Neural progenitor cell (in vitro differentiated cells): ENCODE results near the gene HCN1. TPM values are rescaled to one million over a fixed set of nuclear protein-coding genes. Genes with fewer than 3 reads are reported as not detected.
"Not testable (repeated sequence)": the region's sequence is repeated elsewhere in the genome, so short reads cannot be mapped to it uniquely, and the experiment has no call there.

Experiments used
- DNase-seq: peaks from one replicate; pipeline ENCODE4 v3.0.0-alpha.2; 2016; ENCODE audit warnings: low spot score
- H2AFZ ChIP-seq: fragments of 200-600 bp; sonication (generic); replicated peaks from 2 replicates; pipeline ENCODE4 v1.6.1; 2016; ENCODE audit warnings: antibody characterized with exemption
- H3F3A ChIP-seq: fragments of 200-600 bp; sonication (generic); 2 replicates; pipeline ENCODE4 v1.6.1; 2016; ENCODE audit warnings: antibody characterized with exemption, low read depth
- H3K27ac ChIP-seq: fragments of 200-600 bp; sonication (generic); 2 replicates; pipeline ENCODE4 v1.5.1; 2016; ENCODE audit warnings: mild to moderate bottlenecking
- H3K27me3 ChIP-seq: fragments of 200-600 bp; sonication (generic); 2 replicates; pipeline ENCODE4 v1.6.1; 2016; ENCODE audit warnings: mild to moderate bottlenecking, moderate library complexity
- H3K36me3 ChIP-seq: fragments of 200-600 bp; sonication (generic); 2 replicates; pipeline ENCODE4 v1.5.1; 2016
- H3K4me1 ChIP-seq: fragments of 200-600 bp; sonication (generic); 2 replicates; pipeline ENCODE4 v1.6.1; 2016; ENCODE audit warnings: mixed run types
- H3K4me2 ChIP-seq: fragments of 200-600 bp; sonication (generic); 2 replicates; pipeline ENCODE4 v1.6.1; 2016
- H3K4me3 ChIP-seq: fragments of 200-600 bp; sonication (generic); 2 replicates; pipeline ENCODE4 v1.5.1; 2016
- H3K79me2 ChIP-seq: fragments of 200-600 bp; sonication (generic); 2 replicates; pipeline ENCODE4 v1.6.1; 2016; ENCODE audit warnings: low read depth
- H3K9ac ChIP-seq: fragments of 200-600 bp; sonication (generic); 2 replicates; pipeline ENCODE4 v1.6.1; 2016
- H3K9me3 ChIP-seq: fragments of 200-600 bp; sonication (generic); 2 replicates; pipeline ENCODE4 v1.5.1; 2016; ENCODE audit warnings: low read depth
- H4K20me1 ChIP-seq: fragments of 200-600 bp; sonication (generic); 2 replicates; pipeline ENCODE4 v1.6.1; 2016; ENCODE audit warnings: low read depth
- H3K27ac Mint-ChIP-seq: 3 replicates; pipeline ENCODE4 v1.8.0; 2021; ENCODE audit warnings: mixed read lengths
- H3K27me3 Mint-ChIP-seq: 2 replicates; pipeline ENCODE4 v1.8.0; 2022; ENCODE audit warnings: low read depth, mild to moderate bottlenecking, inconsistent platforms, moderate library complexity, mixed read lengths; ENCODE audit not compliant: insufficient read depth
- H3K36me3 Mint-ChIP-seq: 3 replicates; pipeline ENCODE4 v1.8.0; 2021; ENCODE audit warnings: mixed read lengths
- H3K4me1 Mint-ChIP-seq: 3 replicates; pipeline ENCODE4 v1.8.0; 2021; ENCODE audit warnings: mixed read lengths
- H3K4me3 Mint-ChIP-seq: 3 replicates; pipeline ENCODE4 v1.8.0; 2021; ENCODE audit warnings: mild to moderate bottlenecking, moderate library complexity, mixed read lengths
- H3K9me3 Mint-ChIP-seq: 3 replicates; pipeline ENCODE4 v1.8.0; 2020; ENCODE audit warnings: mixed read lengths
- CTCF ChIP-seq: fragments of 200-600 bp; sonication (generic); IDR thresholded peaks from 2 replicates; pipeline ENCODE4 v1.5.1; 2017; ENCODE audit warnings: antibody characterized with exemption, mild to moderate bottlenecking
- EZH2 ChIP-seq: fragments of 200-600 bp; sonication (generic); IDR thresholded peaks from 2 replicates; pipeline ENCODE4 v1.6.1; 2017; ENCODE audit warnings: antibody characterized with exemption, mild to moderate bottlenecking, moderate library complexity
- EZH2phosphoT487 ChIP-seq: fragments of 200-600 bp; sonication (generic); IDR thresholded peaks from 2 replicates; pipeline ENCODE4 v1.6.1; 2017; ENCODE audit warnings: antibody characterized with exemption
- total RNA-seq: library from RNA; depleted of rRNA; stranded (reverse); fragments of >200 nt; gene quantifications from 2 replicates; pipeline ENCODE4 v1.2.3, GENCODE V29; 2015; ENCODE audit warnings: low replicate concordance

The HCN1 gene
- total RNA-seq, 1 donor from 2014 or later, result not detected

DNA sequence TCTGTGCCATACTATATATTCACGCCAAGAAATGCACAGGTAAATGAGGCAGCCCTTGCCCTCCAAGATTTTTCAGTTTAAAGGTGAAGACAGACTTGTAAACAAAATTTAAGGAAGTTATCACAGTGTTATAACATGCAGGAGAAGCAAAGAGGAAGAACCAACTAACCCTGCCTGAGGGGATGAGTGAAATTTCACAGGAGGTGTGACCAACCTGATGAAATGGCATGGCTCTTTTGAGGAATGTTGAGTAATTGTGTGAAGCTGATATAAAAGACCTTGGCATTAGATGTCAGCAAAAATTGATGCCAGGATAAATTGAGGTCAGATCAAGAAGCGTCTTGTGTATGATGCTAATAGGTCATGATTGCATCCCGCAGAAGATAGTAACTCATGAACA lies 86.5 kb downstream of the HCN1 start:
- Mint-ChIP-seq H3K9me3 (no peaks in the 10 kb centered on the region), H3K36me3 (no peaks in the 10 kb centered on the region), H3K4me3 (no peak overlapping the region), H3K4me1 (no peaks in the 10 kb centered on the region), H3K27me3 (no peaks in the 10 kb centered on the region), H3K27ac (no peak overlapping the region)
- Histone ChIP-seq H3K4me2 (no peak overlapping the region), H3K9me3 (no peaks in the 10 kb centered on the region), H3K4me3 (no peak overlapping the region), H3K27ac (no peak overlapping the region), H3K36me3 (no peaks in the 10 kb centered on the region), H3K9ac (no peak overlapping the region), H3K79me2 (no peaks in the 10 kb centered on the region), H3K4me1 (no peaks in the 10 kb centered on the region), H2AFZ (no peak overlapping the region), H4K20me1 (no peaks in the 10 kb centered on the region), H3F3A (no peaks in the 10 kb centered on the region), H3K27me3 (no peaks in the 10 kb centered on the region)
- TF ChIP-seq EZH2phosphoT487 (no peak), EZH2 (no peak), CTCF (no peak)
- DNase-seq, result no peak

- H3K9ac ChIP-seq, result no peak overlapping the region
- Mint-ChIP-seq H3K36me3 (no peaks in the 10 kb centered on the region), H3K27me3 (peaks cover 2% of the 10 kb centered on the region), H3K4me3 (no peak overlapping the region), H3K4me1 (no peaks in the 10 kb centered on the region), H3K27ac (no peak overlapping the region), H3K9me3 (no peaks in the 10 kb centered on the region)
- no peak overlapping the region for H3K4me3 ChIP-seq
- no peaks in the 10 kb centered on the region for H3K79me2 ChIP-seq
- DNase-seq, result no peak
- H3F3A ChIP-seq, result no peaks in the 10 kb centered on the region
- H3K9me3 ChIP-seq, result no peaks in the 10 kb centered on the region
- H3K27ac ChIP-seq, result no peak overlapping the region
- no peak overlapping the region for H2AFZ ChIP-seq
- no peaks in the 10 kb centered on the region for H3K27me3 ChIP-seq
- H3K4me2 ChIP-seq, result no peak overlapping the region
- no peak for TF ChIP-seq CTCF
- no peak for TF ChIP-seq EZH2
- TF ChIP-seq EZH2phosphoT487, result no peak
- H3K36me3 ChIP-seq, result no peaks in the 10 kb centered on the region
- no peaks in the 10 kb centered on the region for H3K4me1 ChIP-seq
- no peaks in the 10 kb centered on the region for H4K20me1 ChIP-seq
Observed at GRCh38 chr5:45604092-45604491, 92.1 kb downstream of the HCN1 start.

DNA sequence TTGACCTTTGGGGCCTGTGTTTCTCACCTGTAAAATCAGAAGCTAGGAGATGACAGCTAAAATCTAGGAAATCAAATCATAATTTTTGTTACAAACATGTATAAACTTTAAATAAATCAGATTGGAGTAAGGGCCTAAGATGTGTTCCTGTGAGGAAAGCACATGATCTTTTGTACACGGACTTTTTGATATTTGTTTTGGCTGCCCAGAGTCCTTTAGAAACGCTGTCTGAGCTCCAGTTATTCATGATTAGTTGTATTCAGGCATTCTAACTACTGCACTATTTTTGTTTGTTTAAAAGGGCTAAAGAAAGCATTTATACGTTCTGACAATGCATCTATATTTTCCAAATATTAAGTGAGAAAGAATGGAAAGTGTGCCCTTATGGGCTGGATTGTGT lies 94.8 kb downstream of the HCN1 start:
- Mint-ChIP-seq H3K27ac (no peak overlapping the region), H3K27me3 (peaks cover 2% of the 10 kb centered on the region), H3K36me3 (no peaks in the 10 kb centered on the region), H3K9me3 (no peaks in the 10 kb centered on the region), H3K4me3 (no peak overlapping the region), H3K4me1 (no peaks in the 10 kb centered on the region)
- H2AFZ ChIP-seq, result no peak overlapping the region
- no peaks in the 10 kb centered on the region for H3K79me2 ChIP-seq
- no peak overlapping the region for H3K4me2 ChIP-seq
- DNase-seq, result no peak
- TF ChIP-seq EZH2phosphoT487 (no peak), EZH2 (no peak), CTCF (no peak)
- no peak overlapping the region for H3K27ac ChIP-seq
- no peaks in the 10 kb centered on the region for H3K27me3 ChIP-seq
- H4K20me1 ChIP-seq, result no peaks in the 10 kb centered on the region
- H3K4me1 ChIP-seq, result no peaks in the 10 kb centered on the region
- no peaks in the 10 kb centered on the region for H3K36me3 ChIP-seq
- H3K4me3 ChIP-seq, result no peak overlapping the region
- no peaks in the 10 kb centered on the region for H3F3A ChIP-seq
- no peak overlapping the region for H3K9ac ChIP-seq
- H3K9me3 ChIP-seq, result no peaks in the 10 kb centered on the region

DNA sequence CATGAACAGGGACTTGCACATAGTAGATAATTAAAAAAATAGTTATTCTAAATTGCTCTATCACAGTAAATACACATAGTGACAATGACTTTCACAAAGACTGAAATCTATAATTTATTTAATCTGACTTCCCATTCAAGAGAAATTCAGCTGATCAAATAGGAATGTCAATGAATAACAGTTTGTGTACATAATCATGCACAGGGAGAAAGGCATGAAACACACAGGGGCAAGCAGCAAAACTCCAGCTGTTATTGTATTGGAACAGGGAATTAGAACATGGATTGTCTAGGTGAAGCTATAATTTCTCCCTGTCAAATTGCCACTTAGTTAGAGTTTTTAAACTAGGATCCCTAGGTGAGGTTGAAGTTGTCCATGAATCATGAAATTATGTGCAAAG lies 99.9 kb downstream of the HCN1 start:
- H3K4me2 ChIP-seq, result no peak overlapping the region
- Mint-ChIP-seq H3K27ac (no peak overlapping the region), H3K4me3 (no peak overlapping the region), H3K4me1 (no peaks in the 10 kb centered on the region), H3K27me3 (peaks cover 2% of the 10 kb centered on the region), H3K36me3 (no peaks in the 10 kb centered on the region), H3K9me3 (no peaks in the 10 kb centered on the region)
- H3K27ac ChIP-seq, result no peak overlapping the region
- H3K36me3 ChIP-seq, result no peaks in the 10 kb centered on the region
- H3K9ac ChIP-seq, result no peak overlapping the region
- TF ChIP-seq EZH2 (no peak), CTCF (no peak), EZH2phosphoT487 (no peak)
- H2AFZ ChIP-seq, result no peak overlapping the region
- DNase-seq, result no peak
- no peaks in the 10 kb centered on the region for H3K27me3 ChIP-seq
- H3F3A ChIP-seq, result no peaks in the 10 kb centered on the region
- H3K9me3 ChIP-seq, result no peaks in the 10 kb centered on the region
- no peaks in the 10 kb centered on the region for H3K79me2 ChIP-seq
- no peaks in the 10 kb centered on the region for H3K4me1 ChIP-seq
- H4K20me1 ChIP-seq, result no peaks in the 10 kb centered on the region
- no peak overlapping the region for H3K4me3 ChIP-seq

- H3K9ac ChIP-seq, H3K4me2 ChIP-seq, H3K36me3 ChIP-seq, H3K4me1 ChIP-seq, H3K9me3 Mint-ChIP-seq, H3K27ac ChIP-seq, H3F3A ChIP-seq, DNase-seq, H3K27me3 ChIP-seq, H3K79me2 ChIP-seq, H3K27me3 Mint-ChIP-seq, H3K9me3 ChIP-seq, H2AFZ ChIP-seq, H3K4me3 ChIP-seq, H3K27ac Mint-ChIP-seq, H3K4me3 Mint-ChIP-seq, H4K20me1 ChIP-seq, H3K36me3 Mint-ChIP-seq, H3K4me1 Mint-ChIP-seq: not testable (repeated sequence)
Observed at GRCh38 chr5:45586001-45586400, 110.2 kb downstream of the HCN1 start.
